Measurements from ENCODE around the gene PCK1. TPM values are rescaled to one million over a fixed set of nuclear protein-coding genes. Genes with fewer than 3 reads are reported as not detected.

Gene PCK1
- total RNA-seq, 6 donors from 2014 or later: 0.23 to 1.3 (median 0.51) TPM; not detected in 3

- Histone ChIP-seq H3K27ac (no peak overlapping the region), H3K27me3 (no peaks in the 10 kb centered on the region), H3K4me1 (peaks cover 0 to 5% (median 0%) of the 10 kb centered on the region in 4 donors), H3K4me3 (no peak overlapping the region), H3K36me3 (no peaks in the 10 kb centered on the region), H3K9me3 (no peaks in the 10 kb centered on the region)
- ATAC-seq (ENCODE audit: low FRiP score in 2 of 2) (no peak), DNase-seq (no peak)
- TF ChIP-seq CTCF (IDR thresholded peaks at IDR 0.05) (no peak), POLR2A (IDR thresholded peaks at IDR 0.05) (no peak), EP300 (IDR thresholded peaks at IDR 0.05) (no peak), POLR2AphosphoS5 (IDR thresholded peaks at IDR 0.05) (no peak)
- WGBS, 2 donors: 87 to 88% methylated on average over 5 of the region's 5 CpGs
Measured at GRCh38 chr20:57517904-57518303, 43.0 kb upstream of the PCK1 start.

- H3K4me1 ChIP-seq: no peaks in the 10 kb centered on the region
- ATAC-seq (ENCODE audit: low FRiP score in 2 of 2) (no peak), DNase-seq (no peak)
- TF ChIP-seq CTCF (IDR thresholded peaks at IDR 0.05) (no peak), POLR2A (IDR thresholded peaks at IDR 0.05) (no peak), POLR2AphosphoS5 (IDR thresholded peaks at IDR 0.05) (no peak), EP300 (IDR thresholded peaks at IDR 0.05) (no peak)
- H3K9me3 ChIP-seq: no peaks in the 10 kb centered on the region
- H3K27me3 ChIP-seq: no peaks in the 10 kb centered on the region
- no peak overlapping the region for H3K4me3 ChIP-seq
- no peaks in the 10 kb centered on the region for H3K36me3 ChIP-seq
- WGBS, 2 donors: 47 to 52% methylated on average over 5 of the region's 5 CpGs
- H3K27ac ChIP-seq: no peak overlapping the region
Measured at GRCh38 chr20:57522380-57523140, 38.4 kb upstream of the PCK1 start.

- no peaks in the 10 kb centered on the region for H3K4me1 ChIP-seq
- H3K9me3 ChIP-seq: no peaks in the 10 kb centered on the region
- TF ChIP-seq POLR2AphosphoS5 (IDR thresholded peaks at IDR 0.05): no peak
- no peak for TF ChIP-seq EP300 (IDR thresholded peaks at IDR 0.05)
- TF ChIP-seq POLR2A (IDR thresholded peaks at IDR 0.05): no peak
- no peak for TF ChIP-seq CTCF (IDR thresholded peaks at IDR 0.05)
- H3K27me3 ChIP-seq: no peaks in the 10 kb centered on the region
- H3K27ac ChIP-seq: no peak overlapping the region
- DNase-seq (no peak), ATAC-seq (ENCODE audit: low FRiP score in 2 of 2) (no peak)
- 85 to 87% methylated on average over 11 of the region's 11 CpGs for WGBS, 2 donors
- no peaks in the 10 kb centered on the region for H3K36me3 ChIP-seq
- H3K4me3 ChIP-seq: no peak overlapping the region
Measured at GRCh38 chr20:57523782-57524181, 37.1 kb upstream of the PCK1 start.

- Histone ChIP-seq H3K27ac (no peak within 1 kb of the TSS), H3K27me3 (no peaks in the 10 kb centered on the region), H3K9me3 (no peaks in the 10 kb centered on the region), H3K4me1 (no peaks in the 10 kb centered on the region), H3K36me3 (no peaks in the 10 kb centered on the region), H3K4me3 (no peak within 1 kb of the TSS)
- DNase-seq: peak in 1 of 2 donors; percentile 70
- TF ChIP-seq POLR2A (IDR thresholded peaks at IDR 0.05) (no peak), CTCF (IDR thresholded peaks at IDR 0.05) (no peak), POLR2AphosphoS5 (IDR thresholded peaks at IDR 0.05) (no peak), EP300 (IDR thresholded peaks at IDR 0.05) (no peak)
- peak in 1 of 2 donors; percentile 6 for ATAC-seq (ENCODE audit: low FRiP score in 2 of 2)
- 94 to 98% methylated on average over 19 to 39 of the region's 43 CpGs for WGBS, 2 donors
Measured at GRCh38 chr20:57524511-57525176, 36.3 kb upstream of the PCK1 start, which contains the start of gene CTCFL. Gene CTCFL (minus strand): TSS chr20:57525140. CDS start chr20:57524205, 935 bp downstream.
